Psoas muscle (tissue), 8 donors: ENCODE data around the gene PAK5. TPM values are rescaled to one million over a fixed set of nuclear protein-coding genes. Genes with fewer than 3 reads are reported as not detected.

Experiments
- ATAC-seq, 4 donors: fragments of 200-7000 bp; cut with Tn5 transposase; one replicate each; pipeline ENCODE4 v1.9.1; 2020; ENCODE audit warnings: moderate library complexity in 3 of 4, mild to moderate bottlenecking in 2 of 4
- DNase-seq, 2 donors: peaks; one replicate each; pipeline ENCODE4 v3.0.0-alpha.2; 2020
- H3K27ac ChIP-seq: fragments of 200-600 bp; one replicate; pipeline ENCODE4 v1.8.0; 2022
- H3K27me3 ChIP-seq, 3 donors: fragments of 200-600 bp in 1 of 3; one replicate each; pipeline versions ENCODE4 v1.6.1 to v1.8.0; 2013 to 2022; ENCODE audit warnings: low read length in 2 of 3, mild to moderate bottlenecking in 2 of 3, moderate library complexity in 1 of 3; ENCODE audit not compliant: insufficient read depth in 3 of 3
- H3K36me3 ChIP-seq, 2 donors: fragments of 200-600 bp in 1 of 2; one replicate each; pipeline versions ENCODE4 v1.6.1 to v1.8.0; 2013 to 2022; ENCODE audit warnings: low read depth in 1 of 2, mild to moderate bottlenecking in 1 of 2, moderate library complexity in 1 of 2; ENCODE audit not compliant: insufficient read depth in 1 of 2
- H3K4me1 ChIP-seq: fragments of 200-600 bp; one replicate; pipeline ENCODE4 v1.8.0; 2022
- H3K4me3 ChIP-seq: fragments of 200-600 bp; one replicate; pipeline ENCODE4 v1.8.0; 2022; ENCODE audit warnings: mild to moderate bottlenecking
- H3K9me3 ChIP-seq: fragments of 200-600 bp; one replicate; pipeline ENCODE4 v1.8.0; 2022
- WGBS, 3 donors: extraction: QIAGEN DNeasy Blood & Tissue Kit; methylation state at CpG; one replicate each; pipeline versions ENCODE4 v1.1.6 to v1.1.7; 2013; 5-methylcytosine and 5-hydroxymethylcytosine counted together
- intact Hi-C, 2 donors: fragments of 100-400 bp; cut with DNase I; formaldehyde crosslinking; loops; one replicate each; pipeline versions ENCODE4 v1.11.0 to v1.14.2; 2022
- polyA plus RNA-seq, 3 donors: library from polyadenylated mRNA; stranded (reverse); fragments of 200-250 nt; gene quantifications; one replicate each; pipeline ENCODE4 v1.2.3, GENCODE V29; 2013
- total RNA-seq, 4 donors: library from RNA; stranded (reverse); fragmentation: NEBNext Ultra II Directional in 2 of 4; extraction: Animal tissue kit (Norgen Biotek cat#: 25700) in 2 of 4; gene quantifications; one replicate each; pipeline versions ENCODE4 v1.2.1 to v1.2.4, GENCODE V29; 2021 to 2023
- TF ChIP-seq, protein P1 (sequence below): fragments of 200-600 bp; IDR thresholded peaks from one replicate; pipeline ENCODE4 v1.8.0; 2022; ENCODE audit warnings: antibody characterized with exemption
- donor health status: healthy with polysubstance abuse.
- donor health status: DM: no; HTN: no; CAD: no; lungs with moderate emphysema.
- donor health status: Bipolar disorder and iron deficiency.
- donor health status: healthy.
- donor health status: DM: yes; HTN: yes; CAD: no.
- donor health status: DM: no; HTN: no; CAD: no.
- donor health status: DM: no; HTN: no; CAD: no.
- donor health status: DM: yes; HTN: yes; CAD: no.

Gene PAK5
- total and polyA plus RNA-seq, 7 donors, result 0.01 TPM; not detected in 6

DNA sequence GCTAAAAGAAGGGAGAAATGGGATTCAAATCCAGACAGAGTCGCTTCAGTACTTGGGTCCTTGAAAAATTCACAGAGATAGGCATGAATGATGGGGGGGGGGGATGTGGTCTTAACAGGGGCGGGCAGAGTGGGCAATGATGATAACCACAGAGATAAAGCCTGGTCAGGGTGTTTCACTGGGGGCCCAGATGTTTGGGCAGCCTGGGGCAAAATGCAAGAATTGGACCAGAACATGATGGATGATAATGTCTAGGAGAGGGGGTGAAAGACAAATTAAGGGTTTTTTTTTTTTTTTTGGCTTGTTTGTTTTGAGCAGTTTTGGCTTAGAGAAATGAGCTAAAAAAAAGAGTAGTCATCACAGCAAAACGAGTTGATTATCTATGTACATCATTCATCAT lies 267.1 kb downstream of the PAK5 start:
- intact Hi-C loops, result no loop called here
- Histone ChIP-seq H3K9me3 (no peaks in the 10 kb centered on the region), H3K4me1 (no peaks in the 10 kb centered on the region), H3K27me3 (peaks cover 0 to 15% (median 4%) of the 10 kb centered on the region in 3 donors), H3K36me3 (no peaks in the 10 kb centered on the region), H3K27ac (no peak overlapping the region), H3K4me3 (no peak overlapping the region)
- 63 to 68% (median 65%) methylated on average over 3 of the region's 3 CpGs for WGBS, 3 donors
- DNase-seq, result no peak
- TF ChIP-seq, protein P1, sequence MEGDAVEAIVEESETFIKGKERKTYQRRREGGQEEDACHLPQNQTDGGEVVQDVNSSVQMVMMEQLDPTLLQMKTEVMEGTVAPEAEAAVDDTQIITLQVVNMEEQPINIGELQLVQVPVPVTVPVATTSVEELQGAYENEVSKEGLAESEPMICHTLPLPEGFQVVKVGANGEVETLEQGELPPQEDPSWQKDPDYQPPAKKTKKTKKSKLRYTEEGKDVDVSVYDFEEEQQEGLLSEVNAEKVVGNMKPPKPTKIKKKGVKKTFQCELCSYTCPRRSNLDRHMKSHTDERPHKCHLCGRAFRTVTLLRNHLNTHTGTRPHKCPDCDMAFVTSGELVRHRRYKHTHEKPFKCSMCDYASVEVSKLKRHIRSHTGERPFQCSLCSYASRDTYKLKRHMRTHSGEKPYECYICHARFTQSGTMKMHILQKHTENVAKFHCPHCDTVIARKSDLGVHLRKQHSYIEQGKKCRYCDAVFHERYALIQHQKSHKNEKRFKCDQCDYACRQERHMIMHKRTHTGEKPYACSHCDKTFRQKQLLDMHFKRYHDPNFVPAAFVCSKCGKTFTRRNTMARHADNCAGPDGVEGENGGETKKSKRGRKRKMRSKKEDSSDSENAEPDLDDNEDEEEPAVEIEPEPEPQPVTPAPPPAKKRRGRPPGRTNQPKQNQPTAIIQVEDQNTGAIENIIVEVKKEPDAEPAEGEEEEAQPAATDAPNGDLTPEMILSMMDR, result no peak
- no peak for ATAC-seq

GRCh38 chr20:9570612-9571011 lies 268.3 kb downstream of the PAK5 start:
- TF ChIP-seq, protein P1, result no peak
- WGBS, 3 donors, result 72 to 86% (median 77%) methylated on average over 2 of the region's 2 CpGs
- intact Hi-C loops, result no loop called here

GRCh38 chr20:9566977-9567376 lies 271.9 kb downstream of the PAK5 start:
- intact Hi-C loops, result no loop called here
- H3K36me3 ChIP-seq, result no peaks in the 10 kb centered on the region
- no peaks in the 10 kb centered on the region for H3K4me1 ChIP-seq
- TF ChIP-seq, protein P1, result no peak
- WGBS, 3 donors, result 82 to 85% (median 82%) methylated on average over 1 of the region's 1 CpG
- H3K27me3 ChIP-seq, result peaks cover 0 to 6% (median 0%) of the 10 kb centered on the region in 3 donors
- no peaks in the 10 kb centered on the region for H3K9me3 ChIP-seq
- no peak overlapping the region for H3K27ac ChIP-seq
- ATAC-seq (no peak), DNase-seq (no peak)
- H3K4me3 ChIP-seq, result no peak overlapping the region

More at GRCh38 chr20:9570612-9571011, 268.3 kb downstream of the PAK5 start:
- Histone ChIP-seq H3K27ac (no peak overlapping the region), H3K4me3 (no peak overlapping the region), H3K27me3 (peaks cover 0 to 15% (median 4%) of the 10 kb centered on the region in 3 donors), H3K9me3 (no peaks in the 10 kb centered on the region), H3K36me3 (no peaks in the 10 kb centered on the region), H3K4me1 (no peaks in the 10 kb centered on the region)
- no peak for ATAC-seq
- DNase-seq, result no peak

GRCh38 chr20:9565910-9566550 lies 272.8 kb downstream of the PAK5 start:
- TF ChIP-seq, protein P1, result no peak

GRCh38 chr20:9557411-9557810 lies 281.5 kb downstream of the PAK5 start:
- Histone ChIP-seq H3K9me3 (no peaks in the 10 kb centered on the region), H3K36me3 (no peaks in the 10 kb centered on the region), H3K4me3 (no peak overlapping the region), H3K4me1 (no peaks in the 10 kb centered on the region), H3K27me3 (no peaks in the 10 kb centered on the region), H3K27ac (no peak overlapping the region)
- TF ChIP-seq, protein P1, result no peak
- DNase-seq (no peak), ATAC-seq (no peak)
- 84 to 91% (median 87%) methylated on average over 4 of the region's 4 CpGs for WGBS, 3 donors
- intact Hi-C loops, result no loop called here

More at GRCh38 chr20:9565910-9566550, 272.8 kb downstream of the PAK5 start:
- DNase-seq (no peak), ATAC-seq (no peak)
- Histone ChIP-seq H3K9me3 (no peaks in the 10 kb centered on the region), H3K4me3 (no peak overlapping the region), H3K27ac (no peak overlapping the region), H3K4me1 (no peaks in the 10 kb centered on the region), H3K27me3 (peaks cover 0 to 1% (median 0%) of the 10 kb centered on the region in 3 donors), H3K36me3 (no peaks in the 10 kb centered on the region)
- WGBS, 3 donors, result 82 to 88% (median 85%) methylated on average over 20 of the region's 20 CpGs
- intact Hi-C loops, result no loop called here
